Measurements from ENCODE around the gene LDLRAD4. TPM values are rescaled to one million over a fixed set of nuclear protein-coding genes. Genes with fewer than 3 reads are reported as not detected.

Gene LDLRAD4
- total RNA-seq, 1 donor, result under 0.01 TPM

- DNase-seq (ENCODE audit: insufficient read length, low spot score, missing footprints), result no peak
- Histone ChIP-seq H3K27me3 (ENCODE audit: insufficient read depth, low read length) (no peaks in the 10 kb centered on the region), H3K79me2 (ENCODE audit: insufficient read depth, low read length) (no peaks in the 10 kb centered on the region), H3K27ac (ENCODE audit: low read depth, low read length) (no peak overlapping the region), H3K4me1 (ENCODE audit: insufficient read depth, low read length) (no peaks in the 10 kb centered on the region), H3K4me3 (ENCODE audit: insufficient read depth, low read length) (no peak overlapping the region), H3K36me3 (ENCODE audit: insufficient read depth, low read length) (no peaks in the 10 kb centered on the region), H3K9me3 (ENCODE audit: low read depth, low read length) (no peaks in the 10 kb centered on the region), H4K20me1 (ENCODE audit: insufficient read depth, low read length) (no peaks in the 10 kb centered on the region), H3K4me2 (ENCODE audit: insufficient read depth, low read length) (no peak overlapping the region), H2AFZ (ENCODE audit: low read length) (no peak overlapping the region)
- TF ChIP-seq CTCF (IDR thresholded peaks at IDR 0.05; ENCODE audit: extremely low read depth, low read depth, low read length), result no peak
These were observed 245.1 kb downstream of the LDLRAD4 start for GRCh38 chr18:13463526-13464210.

DNA sequence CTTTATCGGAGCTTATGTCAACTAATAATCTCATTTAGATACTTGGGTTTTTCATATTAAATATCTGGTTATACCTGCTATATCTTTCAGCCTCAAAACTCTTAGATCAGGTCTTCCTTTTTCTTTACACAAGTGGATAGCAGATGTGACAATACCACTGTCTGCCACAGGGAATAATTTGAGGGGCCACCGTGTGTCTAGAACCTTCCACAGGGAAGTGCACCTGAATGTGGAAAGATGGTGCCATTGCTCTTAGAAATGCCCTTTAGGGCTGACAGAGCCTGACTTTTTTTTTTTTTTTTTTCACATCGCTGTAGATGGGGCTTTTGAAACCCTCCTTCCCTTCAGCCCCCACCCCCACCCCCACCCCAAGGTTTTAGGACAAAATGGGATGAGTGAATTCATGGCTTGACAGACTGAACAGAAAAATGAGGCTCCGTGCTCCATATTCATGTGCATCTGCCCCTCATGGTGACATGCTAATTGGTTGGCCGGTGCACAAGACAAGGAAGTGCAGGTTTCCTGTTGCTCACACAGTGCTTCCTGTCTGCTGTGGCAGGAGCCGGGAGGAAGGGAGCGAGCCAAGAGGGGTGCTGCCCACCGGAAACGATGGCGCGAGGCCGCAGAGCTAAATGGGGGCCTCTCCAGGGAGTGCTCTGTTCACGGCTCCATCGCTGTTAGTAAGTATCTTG lies 246.0 kb downstream of the LDLRAD4 start:
- Histone ChIP-seq H3K36me3 (ENCODE audit: insufficient read depth, low read length) (no peaks in the 10 kb centered on the region), H3K4me1 (ENCODE audit: insufficient read depth, low read length) (no peaks in the 10 kb centered on the region), H2AFZ (ENCODE audit: low read length) (peak overlapping the region; percentile 78), H3K27ac (ENCODE audit: low read depth, low read length) (no peak overlapping the region), H3K79me2 (ENCODE audit: insufficient read depth, low read length) (no peaks in the 10 kb centered on the region), H3K4me2 (ENCODE audit: insufficient read depth, low read length) (peak overlapping the region; percentile 44), H3K4me3 (ENCODE audit: insufficient read depth, low read length) (peak overlapping the region; percentile 32), H3K9me3 (ENCODE audit: low read depth, low read length) (no peaks in the 10 kb centered on the region), H4K20me1 (ENCODE audit: insufficient read depth, low read length) (no peaks in the 10 kb centered on the region), H3K27me3 (ENCODE audit: insufficient read depth, low read length) (no peaks in the 10 kb centered on the region)
- peak; percentile 65 for DNase-seq (ENCODE audit: insufficient read length, low spot score, missing footprints)
- no peak for TF ChIP-seq CTCF (IDR thresholded peaks at IDR 0.05; ENCODE audit: extremely low read depth, low read depth, low read length)

GRCh38 chr18:13465124-13465446 lies 246.5 kb downstream of the LDLRAD4 start:
- Histone ChIP-seq H3K4me2 (ENCODE audit: insufficient read depth, low read length) (peak overlapping the region; percentile 44), H3K4me1 (ENCODE audit: insufficient read depth, low read length) (no peaks in the 10 kb centered on the region), H3K27me3 (ENCODE audit: insufficient read depth, low read length) (no peaks in the 10 kb centered on the region), H3K27ac (ENCODE audit: low read depth, low read length) (no peak overlapping the region), H3K36me3 (ENCODE audit: insufficient read depth, low read length) (no peaks in the 10 kb centered on the region), H2AFZ (ENCODE audit: low read length) (peak overlapping the region; percentile 78), H3K9me3 (ENCODE audit: low read depth, low read length) (no peaks in the 10 kb centered on the region), H4K20me1 (ENCODE audit: insufficient read depth, low read length) (no peaks in the 10 kb centered on the region), H3K4me3 (ENCODE audit: insufficient read depth, low read length) (peak overlapping the region; percentile 32), H3K79me2 (ENCODE audit: insufficient read depth, low read length) (no peaks in the 10 kb centered on the region)
- no peak for TF ChIP-seq CTCF (IDR thresholded peaks at IDR 0.05; ENCODE audit: extremely low read depth, low read depth, low read length)
- no peak for DNase-seq (ENCODE audit: insufficient read length, low spot score, missing footprints)

GRCh38 chr18:13465476-13465875 lies 246.9 kb downstream of the LDLRAD4 start:
- H3K79me2 ChIP-seq (ENCODE audit: insufficient read depth, low read length), result no peaks in the 10 kb centered on the region
- H3K4me1 ChIP-seq (ENCODE audit: insufficient read depth, low read length), result no peaks in the 10 kb centered on the region
- TF ChIP-seq CTCF (IDR thresholded peaks at IDR 0.05; ENCODE audit: extremely low read depth, low read depth, low read length), result no peak
- no peak overlapping the region for H3K4me2 ChIP-seq (ENCODE audit: insufficient read depth, low read length)
- no peak overlapping the region for H3K27ac ChIP-seq (ENCODE audit: low read depth, low read length)
- no peaks in the 10 kb centered on the region for H3K36me3 ChIP-seq (ENCODE audit: insufficient read depth, low read length)
- H3K9me3 ChIP-seq (ENCODE audit: low read depth, low read length), result no peaks in the 10 kb centered on the region
- H3K4me3 ChIP-seq (ENCODE audit: insufficient read depth, low read length), result no peak overlapping the region
- H4K20me1 ChIP-seq (ENCODE audit: insufficient read depth, low read length), result no peaks in the 10 kb centered on the region
- DNase-seq (ENCODE audit: insufficient read length, low spot score, missing footprints), result no peak
- no peaks in the 10 kb centered on the region for H3K27me3 ChIP-seq (ENCODE audit: insufficient read depth, low read length)
- H2AFZ ChIP-seq (ENCODE audit: low read length), result peak overlapping the region; percentile 78
